HG02623 (cell line): Measurements from ENCODE around the gene ABCA3.

Experiments used
- ATAC-seq: cut with Tn5 transposase; IDR thresholded peaks from one replicate; pipeline ENCODE4 v1.9.1; 2021; ENCODE audit warnings: moderate library complexity; ENCODE audit not compliant: unreplicated experiment

ABCA3 gene

DNA sequence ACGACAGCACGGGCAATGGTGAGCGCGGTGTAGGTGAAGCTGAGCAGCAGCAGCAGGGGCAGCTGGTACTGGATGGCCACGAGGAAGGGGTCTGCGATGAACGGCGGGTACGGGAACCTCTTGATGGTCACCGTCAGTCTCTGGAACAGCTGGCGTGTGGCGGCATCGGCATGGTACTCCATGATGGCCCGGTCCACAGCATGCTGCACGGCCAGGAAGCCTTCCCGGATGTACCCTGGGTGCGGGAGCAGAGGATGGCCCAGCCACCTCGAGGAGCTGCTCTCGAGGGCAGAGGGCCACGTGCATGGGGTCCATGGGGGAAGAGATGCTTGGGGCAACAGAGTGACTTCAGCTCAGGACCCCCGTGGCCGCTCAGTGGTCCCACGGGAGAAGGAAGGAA lies 20.9 kb downstream of the ABCA3 start:
- ATAC-seq: no peak

- ATAC-seq: no peak
Observed at GRCh38 chr16:2317231-2318020, 23.1 kb downstream of the ABCA3 start.

DNA sequence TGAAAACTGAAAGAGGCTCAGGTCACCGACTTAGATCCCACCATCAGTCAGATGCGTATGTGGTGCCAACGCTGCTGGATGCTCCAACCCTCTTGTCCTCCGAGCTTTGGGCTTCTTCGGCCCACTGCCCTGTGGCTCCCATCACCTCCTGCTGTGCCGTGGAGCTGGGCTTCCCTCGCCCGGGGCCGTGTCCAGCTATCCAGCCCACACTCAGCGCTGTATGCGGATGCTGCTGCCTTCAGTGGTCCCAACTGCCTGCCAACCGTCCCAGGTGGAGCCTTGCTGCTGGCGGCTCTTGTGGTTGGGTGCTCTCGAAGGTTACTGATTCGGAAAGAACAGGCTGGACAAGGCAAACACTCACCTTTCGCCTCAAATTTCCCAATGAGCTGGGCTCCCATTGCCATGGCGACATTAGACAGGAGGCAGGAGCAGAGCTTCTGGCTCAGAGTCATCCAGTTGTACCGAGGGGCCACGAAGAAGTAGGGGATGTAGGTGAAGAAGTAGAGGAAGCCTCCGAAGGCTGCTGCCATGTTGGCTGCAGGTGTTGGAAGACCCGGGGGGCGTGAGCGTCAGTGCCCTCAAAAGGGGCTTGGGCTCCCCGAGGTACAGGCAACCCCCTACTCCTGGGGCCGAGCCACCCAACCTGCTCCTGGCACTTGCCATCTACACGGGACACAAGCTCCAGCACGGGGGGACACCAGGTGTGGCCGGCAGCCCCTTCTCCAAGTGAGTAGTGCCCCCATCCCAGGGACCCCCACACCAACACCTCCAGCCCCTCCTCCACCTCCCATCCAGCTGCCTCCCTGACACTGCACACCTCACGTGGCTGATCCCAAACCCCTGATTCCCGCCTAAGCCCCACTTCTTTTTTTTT lies 32.2 kb downstream of the ABCA3 start:
- ATAC-seq: no peak

DNA sequence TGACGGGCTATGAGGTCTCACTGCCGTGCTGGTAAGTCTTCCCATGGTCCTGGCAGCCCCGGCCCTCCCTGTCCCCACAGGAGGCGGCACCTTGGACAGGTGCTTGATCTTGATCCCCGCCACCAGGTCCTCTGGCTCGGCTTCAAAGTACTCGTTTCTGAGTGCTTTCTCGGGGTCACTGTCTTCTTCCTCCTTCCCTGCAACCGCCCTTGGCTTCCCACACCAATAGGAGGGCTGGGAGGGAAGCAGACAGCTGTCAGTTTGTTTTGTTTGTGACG lies 40.7 kb downstream of the ABCA3 start:
- no peak for ATAC-seq

DNA sequence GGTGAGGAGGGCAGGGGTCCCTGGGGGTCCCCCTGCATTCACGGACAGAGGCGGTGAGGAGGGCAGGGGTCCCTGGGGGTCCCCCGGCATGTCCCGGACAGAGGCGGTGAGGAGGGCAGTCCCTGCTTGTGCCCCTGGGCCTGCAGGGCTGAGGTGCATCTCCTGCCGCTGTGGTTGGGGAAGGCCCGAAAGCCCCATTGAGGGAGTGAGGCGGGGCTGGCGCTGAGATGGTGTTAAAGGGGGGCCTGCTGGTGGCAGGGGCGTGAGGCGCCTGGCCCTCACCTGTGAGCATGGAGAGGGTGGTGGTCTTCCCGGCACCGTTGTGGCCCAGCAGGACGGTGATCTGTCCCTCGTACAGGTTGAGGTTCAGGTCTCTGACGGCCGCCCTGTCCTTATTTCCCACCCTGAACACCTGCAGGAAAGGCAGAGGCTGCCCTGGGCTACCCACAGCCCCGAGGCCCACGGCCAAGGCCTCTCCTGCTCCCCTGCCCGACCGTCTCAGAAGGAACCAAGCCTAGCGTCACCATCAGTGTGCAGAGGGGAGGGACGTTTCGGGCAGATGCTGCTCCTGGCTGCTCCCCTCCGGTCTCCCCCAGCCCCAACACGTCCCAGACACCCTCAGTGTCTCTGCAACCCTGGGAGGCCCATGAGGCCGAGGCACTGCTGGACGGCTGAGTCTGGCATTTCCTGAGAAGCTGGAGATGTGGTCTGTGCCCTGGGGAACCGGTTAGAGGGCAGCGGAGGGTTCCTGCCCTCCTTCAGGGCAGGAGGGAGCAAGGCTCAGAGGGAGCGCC lies 41.2 kb downstream of the ABCA3 start:
- no peak for ATAC-seq

GRCh38 chr16:2298621-2299020 lies 41.9 kb downstream of the ABCA3 start:
- ATAC-seq: no peak

- ATAC-seq: no peak
Observed at GRCh38 chr16:2297506-2297860, 43.0 kb downstream of the ABCA3 start.

DNA sequence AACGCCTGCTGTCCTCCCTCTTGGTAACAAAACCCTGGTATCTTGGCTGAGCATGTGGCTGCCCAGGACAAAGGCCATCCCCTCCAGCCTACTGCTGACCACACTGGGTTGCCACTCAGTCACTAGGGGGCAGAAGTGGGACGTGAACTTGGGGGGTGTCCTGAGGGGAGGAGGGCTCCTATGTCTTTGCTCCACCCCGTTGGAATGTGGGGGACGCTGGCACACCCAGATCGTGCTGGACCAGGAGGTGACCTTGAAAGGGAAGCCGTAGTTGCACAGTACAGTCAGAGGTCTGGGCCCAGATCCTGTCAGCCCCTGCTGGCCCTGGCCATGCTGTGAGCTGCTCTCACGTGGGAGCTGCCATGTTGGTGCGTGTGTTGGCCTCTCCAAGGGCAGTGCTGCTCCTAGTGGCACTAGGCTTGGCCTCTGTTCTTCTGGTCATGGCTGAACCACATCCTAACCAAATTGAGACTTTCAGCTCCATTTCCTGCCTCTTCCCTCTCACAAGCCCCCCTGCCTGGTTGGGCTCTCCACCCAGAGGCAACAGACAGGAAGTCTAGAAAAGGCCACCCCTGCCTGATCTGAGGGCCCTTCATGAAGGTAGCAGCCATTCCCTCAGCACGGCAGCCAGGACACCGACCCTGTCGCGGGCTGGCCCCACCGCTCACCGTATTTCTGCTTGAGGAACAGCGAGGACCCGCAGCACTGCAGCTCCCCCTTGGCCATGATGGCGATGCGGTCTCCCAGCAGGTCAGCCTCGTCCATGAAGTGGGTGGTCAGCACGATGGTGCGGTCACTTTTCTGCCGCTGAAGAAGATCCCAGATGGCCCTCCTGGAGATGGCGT lies 43.6 kb downstream of the ABCA3 start:
- no peak for ATAC-seq

- ATAC-seq: no peak
Observed at GRCh38 chr16:2295056-2295798, 45.3 kb downstream of the ABCA3 start.

GRCh38 chr16:2292221-2292620 lies 48.3 kb downstream of the ABCA3 start:
- no peak for ATAC-seq

DNA sequence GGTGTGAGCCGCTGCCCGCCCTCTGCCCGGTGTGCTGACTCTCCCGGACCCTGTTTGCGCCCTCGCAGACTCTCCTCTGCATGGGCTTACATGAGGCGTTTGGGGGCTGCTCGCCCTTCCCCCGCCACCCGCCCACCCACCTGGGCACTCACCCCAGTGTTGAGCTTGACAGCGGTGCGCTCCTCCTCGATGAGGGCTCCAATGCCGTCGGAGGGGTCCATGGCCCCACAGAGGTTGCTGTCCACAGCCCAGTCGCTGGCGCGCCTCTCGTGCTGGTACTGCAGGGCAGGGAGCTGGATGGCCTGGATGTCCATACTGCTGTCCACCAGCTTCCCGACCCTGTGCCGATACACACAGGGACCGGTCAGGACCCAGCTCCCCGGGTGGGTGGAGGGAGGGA lies 51.2 kb downstream of the ABCA3 start:
- no peak for ATAC-seq

- ATAC-seq: no peak
Observed at GRCh38 chr16:2288726-2289125, 51.8 kb downstream of the ABCA3 start.

DNA sequence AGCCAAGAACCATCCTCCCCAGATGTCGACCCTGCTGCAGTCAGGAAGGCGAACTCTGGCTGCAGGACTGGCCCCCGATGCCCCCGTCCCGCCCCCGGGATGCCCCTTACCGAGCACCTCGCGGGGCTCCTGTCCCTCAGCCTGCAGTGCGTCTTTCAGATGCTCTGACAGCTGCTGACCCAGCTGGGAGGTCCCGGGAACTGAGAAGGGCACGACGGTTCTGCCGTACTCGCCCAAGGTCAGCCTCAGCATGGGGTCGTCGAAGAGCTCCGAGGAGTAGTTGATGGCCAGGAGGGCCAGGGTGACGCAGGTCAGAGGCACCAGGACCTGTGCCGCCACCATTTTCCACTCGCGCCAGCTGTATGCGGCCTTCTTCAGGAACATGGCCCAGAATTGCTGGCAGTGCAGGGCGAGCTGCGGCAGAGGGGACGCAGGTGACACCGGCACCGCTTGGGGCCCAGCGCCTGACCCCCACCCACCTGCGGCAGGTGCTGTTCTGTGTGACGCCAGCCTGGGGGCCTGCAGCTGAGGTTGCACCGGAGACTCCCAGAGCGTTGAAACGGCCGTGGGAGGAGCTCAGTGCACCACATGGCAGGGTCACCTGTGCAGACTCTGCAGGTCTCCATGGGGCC lies 52.5 kb downstream of the ABCA3 start:
- ATAC-seq: no peak

DNA sequence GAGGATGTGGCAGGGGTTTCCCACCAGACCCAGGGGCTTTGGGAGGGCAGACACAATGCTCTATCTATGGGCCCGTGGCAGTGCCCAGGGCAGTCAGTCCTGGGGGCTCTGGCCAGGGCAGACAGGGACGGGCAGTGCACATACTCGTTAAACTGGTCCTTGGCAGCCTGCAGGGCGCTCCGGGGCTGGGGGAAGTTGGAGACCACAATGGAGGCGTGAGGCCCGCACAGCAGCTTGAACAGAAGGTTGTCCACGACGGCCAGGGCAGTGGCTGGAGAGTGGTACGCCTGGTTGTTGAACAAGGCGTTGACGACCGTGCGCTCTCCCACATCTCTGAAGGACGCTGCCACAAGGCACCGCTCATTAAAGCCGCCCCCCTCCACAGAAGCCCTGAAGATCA lies 54.0 kb downstream of the ABCA3 start:
- ATAC-seq: no peak

- no peak for ATAC-seq
Observed at GRCh38 chr16:2285731-2286191, 54.8 kb downstream of the ABCA3 start.

DNA sequence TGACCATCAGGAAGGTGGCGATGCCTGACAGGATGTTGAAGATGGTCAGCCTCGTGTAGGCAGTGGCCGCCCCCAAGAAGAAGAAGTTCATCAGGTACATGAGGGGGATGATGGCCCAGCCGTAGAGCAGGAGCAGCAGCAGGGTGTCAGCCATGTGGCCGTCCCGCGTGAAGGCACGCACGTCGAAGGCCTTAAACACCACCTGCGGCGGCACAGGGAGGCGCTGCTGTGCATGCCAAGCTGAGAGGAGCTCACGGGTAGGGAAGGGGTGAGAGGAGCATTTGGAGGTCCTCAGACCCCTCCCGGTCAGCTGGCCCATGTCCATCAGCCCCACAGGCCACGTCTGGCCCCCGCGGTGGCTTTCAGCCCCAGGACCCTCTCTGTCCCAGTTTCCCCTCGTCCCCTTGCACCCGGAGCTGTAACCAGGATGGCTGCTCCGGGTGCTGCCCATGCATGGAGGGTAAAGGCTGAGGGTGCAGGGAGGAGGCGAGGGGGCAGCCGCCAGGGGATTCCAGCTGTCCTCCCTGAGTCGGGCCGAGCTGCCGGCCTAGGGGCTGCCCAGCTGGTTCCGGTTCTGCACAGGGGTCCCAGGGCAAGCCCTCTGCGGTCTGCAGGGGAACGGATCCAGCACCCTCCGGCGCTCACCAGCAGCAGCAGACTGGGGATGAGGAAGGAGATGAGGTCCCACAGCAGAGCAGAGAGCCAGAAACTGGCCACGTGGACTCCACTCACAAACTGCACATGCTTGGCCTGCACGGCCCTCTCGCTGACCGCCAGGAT lies 55.5 kb downstream of the ABCA3 start:
- ATAC-seq: no peak

GRCh38 chr16:2284001-2284770 lies 56.3 kb downstream of the ABCA3 start:
- ATAC-seq: no peak
